ENCODE results near the gene HAAO.

Gene HAAO

GRCh38 chr2:42793334-42794270, 1.2 kb upstream of the HAAO start:
- no peak for DNase-seq (ENCODE audit: low spot score)

- DNase-seq (ENCODE audit: low spot score), result no peak
These were observed 248 bp downstream of the HAAO start for GRCh38 chr2:42792087-42792582.

DNA sequence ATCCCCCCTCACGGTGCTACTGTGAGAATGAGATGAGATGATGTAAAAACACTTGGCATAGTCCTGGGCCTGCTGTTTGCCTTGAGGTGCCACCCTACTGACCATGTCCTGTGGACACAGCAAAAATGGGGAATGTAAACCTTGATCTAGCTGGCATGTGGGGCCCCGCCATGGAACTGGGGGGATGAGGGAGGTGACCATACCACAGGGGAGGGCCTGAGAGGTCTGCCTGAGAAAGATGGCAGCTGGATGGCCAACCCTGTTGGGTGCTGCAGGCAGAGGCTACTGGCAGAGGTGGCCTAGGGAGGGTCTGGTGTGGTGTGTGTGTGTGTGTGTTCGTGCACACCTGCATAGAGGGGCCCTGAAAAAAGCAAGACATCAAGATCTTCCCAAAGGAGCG, 777 bp downstream of the HAAO start:
- DNase-seq (ENCODE audit: low spot score), result no peak

DNA sequence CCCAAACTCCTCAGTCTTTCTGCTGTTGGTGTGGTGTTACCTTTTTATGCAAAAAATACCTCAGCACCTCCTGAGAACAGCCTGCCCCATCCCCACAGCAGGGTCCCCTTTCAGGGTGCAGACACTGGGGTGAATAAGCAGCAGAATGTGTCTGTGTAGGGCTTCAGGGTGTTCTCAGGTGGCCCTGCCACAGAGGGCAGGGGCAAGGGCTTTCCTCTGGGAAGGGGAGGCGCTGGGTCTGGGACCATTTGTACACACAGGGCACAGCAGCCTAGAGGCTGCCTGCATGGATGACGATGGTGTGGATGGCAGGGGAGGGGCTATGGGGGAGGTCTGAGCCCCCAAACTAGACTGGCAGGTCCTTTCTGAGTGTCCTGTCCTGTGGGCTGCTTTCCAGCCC, 2.6 kb downstream of the HAAO start:
- DNase-seq (ENCODE audit: low spot score), result no peak

GRCh38 chr2:42788882-42789281, 3.5 kb downstream of the HAAO start:
- DNase-seq (ENCODE audit: low spot score), result no peak

GRCh38 chr2:42788478-42788793, 3.9 kb downstream of the HAAO start:
- no peak for DNase-seq (ENCODE audit: low spot score)

GRCh38 chr2:42787788-42788477, 4.5 kb downstream of the HAAO start:
- DNase-seq (ENCODE audit: low spot score), result no peak

DNA sequence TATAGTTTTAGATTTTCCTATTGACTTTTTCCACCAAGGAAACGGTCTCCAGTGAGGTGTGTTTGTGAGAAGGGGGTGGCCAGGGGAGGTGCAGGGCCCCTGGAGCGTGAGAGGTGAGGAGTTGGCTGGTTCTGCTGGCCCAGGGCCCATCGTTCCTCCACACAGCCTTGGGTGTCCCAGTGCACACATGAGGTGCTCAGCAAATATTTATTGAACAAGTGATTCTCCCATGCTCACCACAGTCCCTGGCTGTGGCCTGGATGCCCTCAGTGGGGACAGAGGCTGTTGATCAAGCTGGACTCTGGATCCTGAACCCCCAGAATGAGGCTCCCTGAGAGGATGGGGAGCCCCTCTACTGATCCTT, 5.0 kb downstream of the HAAO start:
- DNase-seq (ENCODE audit: low spot score), result no peak

DNA sequence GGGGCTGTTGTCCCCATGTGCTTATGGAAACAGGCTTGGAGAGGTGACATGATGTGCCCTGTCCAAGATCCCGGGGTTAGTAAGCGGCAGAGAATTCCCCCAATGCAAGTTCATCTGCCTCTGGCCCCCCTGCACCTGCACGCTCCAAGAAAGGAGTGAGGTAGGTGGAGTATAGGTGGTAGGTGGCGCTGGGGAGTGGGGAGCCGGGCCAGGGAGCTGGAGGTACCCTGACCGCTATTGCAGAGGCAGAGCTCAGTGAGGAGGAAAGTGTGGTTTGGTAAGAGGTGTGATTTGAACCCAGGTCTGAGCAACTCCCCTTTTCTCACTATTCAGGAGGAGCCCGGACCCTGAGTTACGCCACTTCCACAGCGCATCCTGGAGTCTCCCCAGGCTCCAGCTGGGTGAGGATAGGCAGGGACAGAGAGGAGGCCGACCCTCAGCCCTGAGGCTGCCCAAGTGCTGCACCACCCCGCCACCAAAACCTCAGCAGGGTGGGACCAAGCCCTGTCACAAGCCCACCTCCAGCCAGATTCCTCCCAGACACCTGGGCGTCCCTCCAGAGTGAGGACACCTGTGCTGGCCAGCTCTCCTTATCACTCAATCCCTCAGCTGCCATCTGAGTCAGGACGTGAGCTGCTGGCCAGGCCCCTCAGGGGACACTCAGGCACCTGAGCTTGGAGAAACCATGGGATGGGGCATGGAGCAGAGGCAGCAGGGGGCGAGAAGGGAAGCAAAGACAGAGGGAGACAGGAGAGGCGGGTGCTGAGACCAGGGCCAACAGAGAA, 5.6 kb downstream of the HAAO start:
- no peak for DNase-seq (ENCODE audit: low spot score)

- no peak for DNase-seq (ENCODE audit: low spot score)
These were observed 8.0 kb downstream of the HAAO start for GRCh38 chr2:42784204-42784880.

- DNase-seq (ENCODE audit: low spot score), result no peak
These were observed 8.9 kb downstream of the HAAO start for GRCh38 chr2:42783511-42783910.

GRCh38 chr2:42781181-42781580, 11.2 kb downstream of the HAAO start:
- DNase-seq (ENCODE audit: low spot score), result no peak

DNA sequence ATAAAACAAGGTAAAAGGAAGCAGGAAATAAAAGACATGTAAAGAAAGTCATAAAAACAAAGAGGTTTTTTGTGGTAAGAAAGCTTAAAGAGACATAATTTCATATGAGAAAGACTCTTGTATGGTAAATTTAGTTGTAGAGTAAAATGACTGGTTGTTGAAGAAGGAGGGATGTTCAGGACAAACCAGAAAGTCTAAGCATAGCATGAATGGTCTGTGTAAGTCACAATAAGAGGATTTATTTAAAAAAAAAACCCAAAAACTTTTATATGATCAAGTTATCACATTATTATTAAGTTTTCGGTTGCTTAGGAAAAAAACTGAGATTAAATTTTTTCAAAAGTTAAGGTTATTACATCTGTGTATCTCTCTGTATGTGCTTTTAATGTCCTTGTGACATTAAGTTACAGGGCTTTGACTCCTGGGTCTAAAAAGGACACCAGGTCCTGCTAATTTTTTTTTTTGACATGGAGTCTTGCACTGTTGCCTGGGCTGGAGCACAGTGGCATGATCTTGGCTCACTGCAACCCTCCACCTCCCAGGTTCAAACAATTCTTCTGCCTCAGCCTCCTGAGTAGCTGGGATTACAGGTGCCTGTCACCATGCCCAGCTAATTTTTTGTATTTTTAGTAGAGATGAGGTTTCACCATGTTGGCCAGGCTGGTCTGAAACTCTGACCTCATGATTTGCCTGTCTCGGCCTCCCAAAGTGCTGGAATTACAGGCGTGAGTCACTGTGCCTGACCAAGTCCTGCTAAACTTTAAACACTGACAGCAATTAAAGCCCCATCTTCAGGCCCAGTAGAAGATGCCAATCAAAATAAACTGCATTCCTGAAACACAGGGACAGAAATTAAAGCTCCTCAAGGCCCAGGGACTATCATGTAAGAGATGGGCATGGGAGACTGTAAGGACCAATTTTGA, 14.2 kb downstream of the HAAO start:
- DNase-seq (ENCODE audit: low spot score), result no peak

GRCh38 chr2:42775810-42776209, 16.6 kb downstream of the HAAO start:
- DNase-seq (ENCODE audit: low spot score), result no peak

DNA sequence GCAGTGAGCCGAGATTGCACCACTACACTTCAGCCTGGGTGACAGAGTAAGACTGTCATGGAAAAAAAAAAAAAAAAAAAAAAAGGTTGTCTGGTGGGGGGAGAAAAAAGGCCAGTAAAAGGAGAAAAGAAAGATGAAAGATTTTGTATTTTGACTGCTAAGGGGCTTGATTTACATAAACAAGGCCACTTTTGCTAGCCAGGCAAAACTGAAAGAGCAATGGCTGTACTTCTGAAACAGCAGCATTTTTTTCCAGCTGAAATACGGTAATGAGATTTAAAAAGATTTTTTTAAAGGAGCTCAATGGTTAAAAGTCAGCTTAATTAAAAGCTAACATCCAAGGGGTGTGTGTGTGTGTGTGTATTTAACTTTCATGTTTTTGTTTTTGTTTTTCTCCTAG, 17.2 kb downstream of the HAAO start:
- no peak for DNase-seq (ENCODE audit: low spot score)

- DNase-seq (ENCODE audit: low spot score), result no peak
These were observed 20.7 kb downstream of the HAAO start for GRCh38 chr2:42771546-42772153.

GRCh38 chr2:42770288-42771131, 21.9 kb downstream of the HAAO start:
- peak; percentile 80 for DNase-seq (ENCODE audit: low spot score)

GRCh38 chr2:42769583-42770287, 22.6 kb downstream of the HAAO start:
- no peak for DNase-seq (ENCODE audit: low spot score)
